Colonic mucosa (tissue), 4 donors: Measurements from ENCODE around the gene LRRC42. TPM values are rescaled to one million over a fixed set of nuclear protein-coding genes. Genes with fewer than 3 reads are reported as not detected.

Source experiments
- DNase-seq: peaks from one replicate; pipeline ENCODE4 v3.0.0-alpha.2; 2020
- H3K27ac ChIP-seq: fragments of 200-600 bp; one replicate; pipeline ENCODE4 v1.8.0; 2021
- H3K27me3 ChIP-seq: fragments of 200-600 bp; one replicate; pipeline ENCODE4 v1.8.0; 2021
- H3K36me3 ChIP-seq: fragments of 200-600 bp; one replicate; pipeline ENCODE4 v1.8.0; 2021
- H3K4me1 ChIP-seq: fragments of 200-600 bp; one replicate; pipeline ENCODE4 v1.8.0; 2021; ENCODE audit warnings: mild to moderate bottlenecking
- H3K4me3 ChIP-seq: fragments of 200-600 bp; one replicate; pipeline ENCODE4 v1.8.0; 2021
- H3K9ac ChIP-seq, 2 donors: one replicate each; pipeline ENCODE4 v1.7.0; 2013; ENCODE audit warnings: control low read depth in 2 of 2, low read depth in 2 of 2, low read length in 2 of 2
- H3K9me3 ChIP-seq: fragments of 200-600 bp; one replicate; pipeline ENCODE4 v1.8.0; 2021
- CTCF ChIP-seq: fragments of 200-600 bp; IDR thresholded peaks from one replicate; pipeline ENCODE4 v1.8.0; 2022; ENCODE audit warnings: antibody characterized with exemption, mild to moderate bottlenecking
- intact Hi-C: fragments of 100-400 bp; cut with DNase I; formaldehyde crosslinking; loops from one replicate; pipeline ENCODE4 v1.14.1; 2022
- total RNA-seq, 2 donors: library from RNA; stranded (reverse); fragmentation: NEBNext Ultra II Directional in 1 of 2; extraction: Animal tissue kit (Norgen Biotek cat#: 25700) in 1 of 2; gene quantifications; one replicate each; pipeline ENCODE4 v1.2.1, GENCODE V29; 2021
- donor health status: healthy.
- donor health status: DM: no; HTN: no; CAD: no.
- donor health status: DM: no; HTN: no; CAD: no.

Gene LRRC42
- total RNA-seq, 2 donors from 2014 or later: 23.2 to 24.8 TPM

GRCh38 chr1:54014009-54014629, 68.0 kb downstream of the LRRC42 start:
- no peak overlapping the region for H3K9ac ChIP-seq
- no peak overlapping the region for H3K4me3 ChIP-seq

DNA sequence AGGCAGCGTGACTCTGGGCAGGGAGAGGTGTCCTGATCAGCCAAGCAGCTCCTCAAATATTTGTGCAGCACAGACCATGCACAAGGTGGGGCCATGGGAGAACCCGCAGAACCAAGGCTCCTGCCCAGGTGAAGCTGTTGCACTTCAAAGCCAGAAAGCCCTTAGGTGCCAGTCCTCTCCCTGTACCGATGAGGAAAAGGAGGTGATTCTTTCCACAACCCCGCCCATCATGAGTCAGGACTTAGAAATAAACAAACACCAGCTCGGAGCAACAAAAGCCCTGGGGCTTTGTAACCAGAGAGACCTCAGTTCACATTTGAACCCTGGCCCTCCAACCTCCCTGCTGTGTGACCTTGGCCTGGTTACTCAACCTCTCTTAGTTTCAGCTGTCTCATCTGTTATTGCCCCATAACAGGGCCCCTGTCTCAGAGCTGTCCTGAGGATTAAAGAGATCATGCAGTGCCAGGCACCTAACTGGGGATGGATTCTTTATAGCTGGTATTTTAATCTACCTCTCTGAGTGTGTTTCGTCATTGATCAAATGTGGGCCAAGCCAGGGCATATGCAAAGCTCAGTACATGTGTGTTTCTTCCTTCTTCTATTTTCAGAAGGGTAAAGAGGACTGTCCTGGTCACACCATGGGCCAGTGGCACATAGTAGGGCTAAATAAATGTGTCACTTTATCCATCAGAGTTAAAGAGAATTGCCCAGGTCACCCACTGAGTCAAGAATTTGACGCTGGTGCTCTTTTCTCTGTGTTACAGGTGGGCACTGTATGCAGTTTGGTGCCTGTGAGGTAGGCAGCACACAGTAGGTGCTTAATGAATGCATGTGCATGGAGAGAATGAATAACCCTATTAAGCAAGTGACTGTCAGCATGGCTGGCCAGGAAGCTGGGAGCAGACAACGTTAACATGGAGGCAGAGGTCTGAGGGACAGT, 70.5 kb downstream of the LRRC42 start:
- peak overlapping the region; percentile 17 for H3K27ac ChIP-seq
- H3K4me1 ChIP-seq: no peaks in the 10 kb centered on the region
- no peak overlapping the region for H3K4me3 ChIP-seq
- no peaks in the 10 kb centered on the region for H3K9me3 ChIP-seq
- peak; percentile 69 for DNase-seq
- no peak for TF ChIP-seq CTCF
- no peaks in the 10 kb centered on the region for H3K27me3 ChIP-seq
- H3K36me3 ChIP-seq: no peaks in the 10 kb centered on the region
- intact Hi-C loops: no loop called here
- no peak overlapping the region for H3K9ac ChIP-seq

More at GRCh38 chr1:54014009-54014629, 68.0 kb downstream of the LRRC42 start:
- Histone ChIP-seq H3K36me3 (no peaks in the 10 kb centered on the region), H3K4me1 (no peaks in the 10 kb centered on the region), H3K9me3 (no peaks in the 10 kb centered on the region), H3K27me3 (no peaks in the 10 kb centered on the region), H3K27ac (no peak overlapping the region)
- DNase-seq: no peak
- no peak for TF ChIP-seq CTCF
- intact Hi-C loops: no loop called here

Other genes starting within 250 kb of the LRRC42 start
- under 1 TPM in 1 of 2 donors, not detected in 1; 0.16 TPM for gene GLIS1, start 207.2 kb upstream of the LRRC42 start, total RNA-seq
- 10 to 100 TPM; 17.3 to 39.4 TPM for gene NDC1, start 108.1 kb upstream of the LRRC42 start, total RNA-seq
- gene YIPF1, start 56.6 kb upstream of the LRRC42 start, total RNA-seq: 10 to 100 TPM; 30.4 to 35.3 TPM
- under 1 TPM in 1 of 2 donors, not detected in 1; 0.32 TPM for gene DIO1, start 52.2 kb upstream of the LRRC42 start, total RNA-seq
- 10 to 100 TPM; 15.1 to 17.5 TPM for gene IFT25, start 651 bp upstream of the LRRC42 start, total RNA-seq
- under 1 TPM in 1 of 2 donors, not detected in 1; 0.24 TPM for gene LDLRAD1, start 71.8 kb downstream of the LRRC42 start, total RNA-seq
- gene TMEM59, start 106.9 kb downstream of the LRRC42 start, total RNA-seq: 100 to 1,000 TPM; 470 to 887 TPM
- gene TCEANC2, start 107.3 kb downstream of the LRRC42 start, total RNA-seq: 1 to 10 TPM; 4.4 to 5.9 TPM
- gene CDCP2, start 206.7 kb downstream of the LRRC42 start, total RNA-seq: under 1 TPM in 1 of 2 donors, not detected in 1; 0.10 TPM